HG03039 (cell line): ENCODE results near the gene KLHL22.
"Not testable (repeated sequence)": the region's sequence is repeated elsewhere in the genome, so short reads cannot be mapped to it uniquely, and the experiment has no call there.

Experiments used
- ATAC-seq: cut with Tn5 transposase; IDR thresholded peaks from one replicate; pipeline ENCODE4 v1.9.1; 2021; ENCODE audit warnings: mild to moderate bottlenecking, moderate library complexity; ENCODE audit not compliant: unreplicated experiment

The KLHL22 gene

GRCh38 chr22:20472629-20473442 lies 22.8 kb downstream of the KLHL22 start:
- ATAC-seq = no peak

- ATAC-seq = no peak
Measured at GRCh38 chr22:20471126-20471833, 24.3 kb downstream of the KLHL22 start.

- not testable (repeated sequence) for ATAC-seq
Measured at GRCh38 chr22:20470525-20470924, 25.1 kb downstream of the KLHL22 start.

- no peak for ATAC-seq
Measured at GRCh38 chr22:20469110-20469868, 26.3 kb downstream of the KLHL22 start.

GRCh38 chr22:20466659-20467379 lies 28.8 kb downstream of the KLHL22 start:
- no peak for ATAC-seq

- ATAC-seq = no peak
Measured at GRCh38 chr22:20465759-20466077, 29.9 kb downstream of the KLHL22 start.

- no peak for ATAC-seq
Measured at GRCh38 chr22:20464912-20465758, 30.5 kb downstream of the KLHL22 start.

- no peak for ATAC-seq
Measured at GRCh38 chr22:20464096-20464614, 31.4 kb downstream of the KLHL22 start.

GRCh38 chr22:20463324-20464095 lies 32.1 kb downstream of the KLHL22 start:
- no peak for ATAC-seq

GRCh38 chr22:20459862-20460261 lies 35.7 kb downstream of the KLHL22 start:
- no peak for ATAC-seq

- no peak for ATAC-seq
Measured at GRCh38 chr22:20459152-20459542, 36.4 kb downstream of the KLHL22 start.

GRCh38 chr22:20458530-20459151 lies 37.0 kb downstream of the KLHL22 start:
- ATAC-seq = no peak

- ATAC-seq = no peak
Measured at GRCh38 chr22:20457506-20458240, 37.9 kb downstream of the KLHL22 start.

- no peak for ATAC-seq
Measured at GRCh38 chr22:20456722-20457076, 38.9 kb downstream of the KLHL22 start.

- ATAC-seq = no peak
Measured at GRCh38 chr22:20456064-20456721, 39.4 kb downstream of the KLHL22 start.

- ATAC-seq = no peak
Measured at GRCh38 chr22:20455709-20456063, 39.9 kb downstream of the KLHL22 start.

GRCh38 chr22:20453222-20453621 lies 42.4 kb downstream of the KLHL22 start:
- ATAC-seq = no peak

GRCh38 chr22:20451920-20452319 lies 43.7 kb downstream of the KLHL22 start:
- ATAC-seq = no peak
